Adrenal gland (tissue), 12 donors: Measurements from ENCODE around the gene SIPA1L2. TPM values are rescaled to one million over a fixed set of nuclear protein-coding genes. Genes with fewer than 3 reads are reported as not detected.

Experiments
- DNase-seq, 7 donors: peaks; one replicate each; pipeline ENCODE4 v3.0.0-alpha.2; 2019 to 2020
- H3K27ac ChIP-seq, 5 donors: fragments of 200-600 bp; sonication (generic) in 4 of 5; 1 replicate in 3 of 5; 2 replicates in 2 of 5; pipeline versions ENCODE4 v1.5.1 to v1.8.0; 2016 to 2020; ENCODE audit warnings: mild to moderate bottlenecking in 1 of 5
- H3K27me3 ChIP-seq: fragments of 200-600 bp; 2 replicates; pipeline ENCODE4 v1.8.0; 2021
- H3K36me3 ChIP-seq, 2 donors: fragments of 200-600 bp; replicated peaks in 1 of 2; 1 replicate in 1 of 2; 2 replicates in 1 of 2; pipeline versions ENCODE4 v1.5.1 to v1.8.0; 2018 to 2022
- H3K4me1 ChIP-seq, 2 donors: fragments of 200-600 bp; replicated peaks in 1 of 2; 1 replicate in 1 of 2; 2 replicates in 1 of 2; pipeline versions ENCODE4 v1.5.1 to v1.8.0; 2018 to 2021
- H3K4me3 ChIP-seq, 4 donors: fragments of 200-600 bp; sonication (generic) in 3 of 4; one replicate each; pipeline ENCODE4 v1.5.1; 2016 to 2018
- H3K9me3 ChIP-seq, 3 donors: fragments of 200-600 bp; sonication (generic) in 1 of 3; replicated peaks in 1 of 3; 1 replicate in 2 of 3; 2 replicates in 1 of 3; pipeline versions ENCODE4 v1.5.1 to v1.8.0; 2016 to 2021
- POLR2A ChIP-seq, 2 donors: fragments of 450-650 bp; IDR thresholded peaks; one replicate each; pipeline ENCODE4 v1.6.1; 2017; ENCODE audit warnings: antibody characterized with exemption in 2 of 2, mild to moderate bottlenecking in 2 of 2, moderate library complexity in 1 of 2
- WGBS, 4 donors: extraction: QIAGEN DNeasy Blood & Tissue Kit in 2 of 4; methylation state at CpG; one replicate each; pipeline versions ENCODE4 v1.1.5 to v1.1.7; 2013 to 2017; 5-methylcytosine and 5-hydroxymethylcytosine counted together
- intact Hi-C, 2 donors: fragments of 100-400 bp; cut with DNase I; formaldehyde crosslinking; loops; one replicate each; pipeline versions ENCODE4 v1.14.1 to v1.15.0; 2022 to 2023
- polyA plus RNA-seq, 3 donors: library from polyadenylated mRNA; stranded (reverse); fragments of 200-250 nt in 2 of 3; fragments of 350-450 nt in 1 of 3; fragmentation: Illumina TruSeq in 1 of 3; extraction: RNeasy Lipid Tissue Mini Kit (QIAGEN cat#74804) in 1 of 3; gene quantifications; one replicate each; pipeline ENCODE4 v1.2.3, GENCODE V29; 2013 to 2014
- total RNA-seq, 9 donors: library from RNA; depleted of rRNA in 4 of 9; stranded (reverse); fragments of >200 nt in 4 of 9; fragments of 120-200 nt in 1 of 9; fragmentation: NEBNext Ultra II Directional in 1 of 9; extraction: Animal tissue kit (Norgen Biotek cat#: 25700) in 1 of 9; gene quantifications; one replicate each; pipeline versions ENCODE4 v1.1.0 to v1.2.4, GENCODE V29; 2013 to 2023
- TF ChIP-seq, protein P1 (sequence below), 6 experiments: fragments of 450-650 bp in 4 of 6; fragments of 200-600 bp in 2 of 6; sonication (generic) in 1 of 6; IDR thresholded peaks; 1 replicate in 5 of 6; 2 replicates in 1 of 6; pipeline versions ENCODE4 v1.5.1 to v1.8.0; 2016 to 2021; ENCODE audit warnings: antibody characterized with exemption in 6 of 6, mild to moderate bottlenecking in 2 of 6, moderate library complexity in 1 of 6
- donor health status: healthy with polysubstance abuse.
- donor health status: Bipolar disorder and iron deficiency.
- donor health status: DM: yes; HTN: yes; CAD: no.
- donor health status: DM: no; HTN: no; CAD: no.
- donor health status: DM: no; HTN: no; CAD: no.
- donor health status: DM: yes; HTN: yes; CAD: no.

The SIPA1L2 gene
- total and polyA plus RNA-seq, 12 donors: 5.5 to 15.9 (median 10.6) TPM

DNA sequence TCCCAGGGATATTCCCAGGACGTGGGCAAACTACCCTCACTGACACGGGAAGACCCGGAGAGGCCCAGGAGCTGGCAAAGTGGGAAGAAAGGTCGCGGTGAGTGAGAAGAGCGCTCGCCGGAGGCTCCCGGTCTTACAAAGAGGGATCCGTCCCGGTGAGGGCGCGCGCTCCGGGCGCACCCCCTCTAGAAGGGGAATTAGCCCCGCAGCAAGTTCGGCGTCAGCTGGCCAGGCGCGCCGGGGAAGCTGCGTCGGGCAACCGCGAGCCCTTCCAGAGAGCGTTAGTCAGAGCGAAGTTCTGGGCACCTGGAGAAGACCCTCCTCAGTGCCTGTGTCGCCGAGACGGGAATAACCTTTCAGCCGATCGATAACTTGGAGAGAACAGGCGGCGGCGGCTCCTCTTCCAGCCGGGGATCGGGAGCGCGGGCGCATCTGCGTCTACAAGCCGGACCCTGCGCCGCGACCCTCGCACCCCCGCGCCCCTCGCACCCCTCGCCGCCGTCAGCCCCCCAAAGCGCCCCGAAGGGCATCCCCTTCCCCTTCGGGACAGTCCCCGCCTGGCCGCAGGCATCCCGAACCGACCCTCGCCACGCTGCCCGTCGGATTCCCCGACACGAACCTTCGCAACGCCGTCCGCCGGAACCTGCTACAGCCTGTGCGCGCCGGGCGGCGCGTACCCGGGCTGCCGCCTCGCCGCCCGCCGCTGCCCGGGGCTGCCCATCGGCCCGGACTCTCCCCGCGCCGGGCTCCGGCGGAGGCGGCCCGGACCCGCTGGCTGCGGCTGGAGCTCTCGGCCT lies 485 bp downstream of the SIPA1L2 start:
- Histone ChIP-seq H3K36me3 (no peaks in the 10 kb centered on the region), H3K4me3 (peak overlapping the region in 2 of 4 donors; percentile 55 to 76), H3K27ac (peak overlapping the region in 2 of 5 donors; percentile 22 to 80), H3K27me3 (no peaks in the 10 kb centered on the region), H3K4me1 (peaks cover 0 to 23% of the 10 kb centered on the region in 2 donors), H3K9me3 (no peaks in the 10 kb centered on the region)
- WGBS, 4 donors: 0 to 5% (median 1%) methylated on average over 19 to 95 of the region's 96 CpGs
- DNase-seq: peak; percentile 16 to 63 (median 35)
- TF ChIP-seq, protein P1, sequence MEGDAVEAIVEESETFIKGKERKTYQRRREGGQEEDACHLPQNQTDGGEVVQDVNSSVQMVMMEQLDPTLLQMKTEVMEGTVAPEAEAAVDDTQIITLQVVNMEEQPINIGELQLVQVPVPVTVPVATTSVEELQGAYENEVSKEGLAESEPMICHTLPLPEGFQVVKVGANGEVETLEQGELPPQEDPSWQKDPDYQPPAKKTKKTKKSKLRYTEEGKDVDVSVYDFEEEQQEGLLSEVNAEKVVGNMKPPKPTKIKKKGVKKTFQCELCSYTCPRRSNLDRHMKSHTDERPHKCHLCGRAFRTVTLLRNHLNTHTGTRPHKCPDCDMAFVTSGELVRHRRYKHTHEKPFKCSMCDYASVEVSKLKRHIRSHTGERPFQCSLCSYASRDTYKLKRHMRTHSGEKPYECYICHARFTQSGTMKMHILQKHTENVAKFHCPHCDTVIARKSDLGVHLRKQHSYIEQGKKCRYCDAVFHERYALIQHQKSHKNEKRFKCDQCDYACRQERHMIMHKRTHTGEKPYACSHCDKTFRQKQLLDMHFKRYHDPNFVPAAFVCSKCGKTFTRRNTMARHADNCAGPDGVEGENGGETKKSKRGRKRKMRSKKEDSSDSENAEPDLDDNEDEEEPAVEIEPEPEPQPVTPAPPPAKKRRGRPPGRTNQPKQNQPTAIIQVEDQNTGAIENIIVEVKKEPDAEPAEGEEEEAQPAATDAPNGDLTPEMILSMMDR (IDR thresholded peaks at IDR 0.05): peak in 1 of 6 experiments; percentile 16
- peak in 1 of 2 donors; percentile 40 for TF ChIP-seq POLR2A (IDR thresholded peaks at IDR 0.05)
- intact Hi-C loops: loop anchor here (5.0 to 10.0 kb wide), 6 partner anchors 315 to 765 kb away; no protein-coding TSS in a partner anchor

DNA sequence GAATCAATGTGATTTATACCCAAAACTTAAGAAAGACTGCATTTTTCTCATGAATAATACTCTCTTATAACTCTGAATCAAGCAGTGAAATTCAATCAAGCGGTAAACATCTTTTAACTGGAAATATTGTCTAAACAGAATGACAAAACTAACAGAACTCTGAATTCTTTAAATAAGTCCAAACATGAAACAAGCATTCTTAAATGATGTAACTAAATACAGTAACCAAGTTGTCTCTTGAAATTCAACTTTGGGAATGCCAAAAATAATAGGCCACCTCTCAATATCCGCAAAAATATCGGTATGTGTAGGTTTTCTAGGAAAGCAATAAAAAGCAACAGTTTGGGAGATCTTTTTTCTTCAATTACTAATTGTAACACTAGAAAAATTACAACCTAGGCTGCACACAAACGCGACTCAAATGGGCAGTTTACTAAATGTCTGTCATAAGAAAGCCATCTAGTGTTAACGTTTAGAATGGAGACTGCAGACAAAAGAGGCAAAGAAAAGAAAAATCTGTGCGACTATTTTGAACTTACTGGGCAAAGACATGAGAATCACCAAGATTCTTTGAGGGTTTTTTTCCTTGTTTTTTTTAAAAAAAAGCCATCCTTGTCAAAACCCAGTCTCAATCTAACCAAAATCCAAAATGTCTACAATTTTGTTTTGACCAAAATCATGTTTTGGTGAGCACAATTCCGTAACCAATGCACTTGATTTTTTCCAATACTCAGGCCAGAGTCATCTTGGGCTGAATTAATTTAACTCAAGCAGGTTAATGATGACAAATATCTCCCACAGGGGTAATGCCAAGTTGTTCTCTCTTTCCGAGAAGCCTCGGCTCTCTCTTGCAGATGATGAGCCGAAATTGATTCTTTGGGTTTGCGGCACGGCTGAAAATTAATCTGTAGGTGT lies 1.3 kb downstream of the SIPA1L2 start:
- no peak for DNase-seq
- H3K4me1 ChIP-seq: peaks cover 0 to 26% of the 10 kb centered on the region in 2 donors
- peak overlapping the region in 2 of 4 donors; percentile 55 to 76 for H3K4me3 ChIP-seq
- WGBS, 4 donors: 14 to 15% (median 15%) methylated on average over 13 of the region's 13 CpGs
- H3K36me3 ChIP-seq: no peaks in the 10 kb centered on the region
- H3K27me3 ChIP-seq: no peaks in the 10 kb centered on the region
- no peaks in the 10 kb centered on the region for H3K9me3 ChIP-seq
- H3K27ac ChIP-seq: peak overlapping the region in 2 of 5 donors; percentile 22 to 80
- no peak for TF ChIP-seq POLR2A (IDR thresholded peaks at IDR 0.05)
- TF ChIP-seq, protein P1 (IDR thresholded peaks at IDR 0.05): peak in 5 of 6 experiments; percentile 38 to 52 (median 45)
- intact Hi-C loops: no loop called here

DNA sequence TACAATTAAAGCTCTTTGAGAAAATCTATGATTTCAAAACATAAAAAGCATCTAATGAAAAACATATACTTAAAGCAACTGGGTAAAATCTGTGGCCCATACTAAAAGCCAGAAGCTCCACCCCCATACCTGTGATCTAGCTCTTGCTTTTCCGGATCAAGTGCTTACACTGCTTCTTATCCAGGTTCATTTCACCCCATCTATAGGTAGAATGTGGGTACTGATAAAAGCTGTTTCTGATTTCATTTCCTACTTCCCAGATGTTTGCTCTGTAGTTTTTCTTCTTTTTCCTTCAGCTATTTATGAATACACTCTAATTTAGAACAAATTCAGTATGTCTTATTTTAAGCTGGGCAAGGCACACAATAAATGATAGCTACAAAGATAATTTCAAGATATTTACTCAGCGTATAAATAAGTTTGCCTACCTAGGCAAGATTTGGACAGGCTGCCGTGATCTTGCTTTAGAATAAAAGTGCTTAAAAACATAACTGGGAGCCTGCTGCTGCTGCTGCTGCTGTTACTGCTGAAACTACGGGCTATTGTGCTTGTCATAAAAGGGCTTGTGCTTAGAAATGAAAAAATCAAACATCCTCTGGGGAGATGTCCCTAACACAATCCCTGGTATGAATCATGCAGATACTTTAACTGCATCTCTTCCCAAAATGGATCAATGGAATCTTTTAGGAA lies 2.1 kb downstream of the SIPA1L2 start:
- DNase-seq: no peak
- Histone ChIP-seq H3K9me3 (no peaks in the 10 kb centered on the region), H3K27ac (no peak overlapping the region), H3K4me3 (peak overlapping the region in 1 of 4 donors; percentile 76), H3K4me1 (peaks cover 0 to 33% of the 10 kb centered on the region in 2 donors), H3K36me3 (no peaks in the 10 kb centered on the region), H3K27me3 (no peaks in the 10 kb centered on the region)
- intact Hi-C loops: no loop called here
- TF ChIP-seq, protein P1 (IDR thresholded peaks at IDR 0.05): peak in 4 of 6 experiments; percentile 23 to 39 (median 25)
- TF ChIP-seq POLR2A (IDR thresholded peaks at IDR 0.05): no peak
- 52 to 66% (median 60%) methylated on average over 4 of the region's 4 CpGs for WGBS, 4 donors
